Gastrocnemius medialis (tissue), 4 donors: ENCODE results near the gene ARHGAP26. TPM values are rescaled to one million over a fixed set of nuclear protein-coding genes. Genes with fewer than 3 reads are reported as not detected.
A peak's percentile ranks its signal among the peaks of the same experiment; 100 is the strongest.

Source experiments
- ATAC-seq, 2 donors: fragments of 150-250 bp; one replicate each; pipeline ENCODE4 v1.9.1; 2016
- DNase-seq, 2 donors: peaks; one replicate each; pipeline ENCODE4 v3.0.0-alpha.2; 2019
- H3K27ac ChIP-seq, 4 donors: fragments of 200-600 bp; sonication (generic); 1 replicate in 1 of 4; 2 replicates in 3 of 4; pipeline ENCODE4 v1.5.1; 2016 to 2018; ENCODE audit warnings: mild to moderate bottlenecking in 2 of 4, moderate library complexity in 1 of 4
- H3K27me3 ChIP-seq, 3 donors: fragments of 200-600 bp; sonication (generic) in 2 of 3; 1 replicate in 1 of 3; 2 replicates in 2 of 3; pipeline versions ENCODE4 v1.5.1 to v1.6.0; 2016 to 2019; ENCODE audit warnings: mild to moderate bottlenecking in 1 of 3, moderate library complexity in 1 of 3
- H3K36me3 ChIP-seq, 2 donors: fragments of 200-600 bp; sonication (generic) in 1 of 2; one replicate each; pipeline ENCODE4 v1.5.1; 2017 to 2018
- H3K4me1 ChIP-seq, 2 donors: fragments of 200-600 bp; sonication (generic) in 1 of 2; one replicate each; pipeline ENCODE4 v1.5.1; 2016 to 2017; ENCODE audit warnings: mild to moderate bottlenecking in 2 of 2
- H3K4me3 ChIP-seq, 4 donors: fragments of 200-600 bp; sonication (generic) in 3 of 4; 1 replicate in 1 of 4; 2 replicates in 3 of 4; pipeline ENCODE4 v1.5.1; 2016 to 2019; ENCODE audit warnings: mild to moderate bottlenecking in 2 of 4
- H3K9me3 ChIP-seq, 3 donors: fragments of 200-600 bp; sonication (generic) in 2 of 3; 1 replicate in 1 of 3; 2 replicates in 2 of 3; pipeline ENCODE4 v1.5.1; 2016 to 2019
- CTCF ChIP-seq, 5 experiments: fragments of 450-650 bp in 3 of 5; fragments of 200-600 bp in 2 of 5; sonication (generic) in 2 of 5; IDR thresholded peaks in 4 of 5; conservative IDR thresholded peaks in 1 of 5; 1 replicate in 4 of 5; 2 replicates in 1 of 5; pipeline ENCODE4 v1.5.1; 2016 to 2019; ENCODE audit warnings: antibody characterized with exemption in 5 of 5, mild to moderate bottlenecking in 3 of 5, moderate library complexity in 3 of 5
- POLR2A ChIP-seq, 2 donors: fragments of 450-650 bp; IDR thresholded peaks; one replicate each; pipeline ENCODE4 v1.6.1; 2017; ENCODE audit warnings: antibody characterized with exemption in 2 of 2, mild to moderate bottlenecking in 2 of 2, moderate library complexity in 2 of 2
- in situ Hi-C, 4 donors: fragments of 200-750 bp; cut with MboI; loops; one replicate each; pipeline versions ENCODE4 v1.15.0 to v1.8.0; 2017; ENCODE audit warnings: low sequenced_read_pairs in 4 of 4
- intact Hi-C: fragments of 100-400 bp; cut with DNase I; formaldehyde crosslinking; loops from one replicate; pipeline ENCODE4 v1.15.1; 2023; ENCODE audit warnings: low total_unique reads
- total RNA-seq, 4 donors: library from RNA; depleted of rRNA; stranded (reverse); fragments of >200 nt; gene quantifications; one replicate each; pipeline versions ENCODE4 v1.1.0 to v1.2.3, GENCODE V29; 2016

ARHGAP26 gene
- total RNA-seq, 4 donors from 2014 or later: 9.1 to 22.4 (median 13.4) TPM

GRCh38 chr5:143054480-143054941 is 284.3 kb downstream of the ARHGAP26 start:
- H3K4me1 ChIP-seq: peaks cover 88% of the 10 kb centered on the region in 2 donors
- no peak for TF ChIP-seq CTCF (IDR thresholded peaks at IDR 0.05 in 4 of 5, conservative IDR thresholded peaks at IDR 0.05 in 1 of 5)
- TF ChIP-seq POLR2A (IDR thresholded peaks at IDR 0.05): no peak

GRCh38 chr5:143055596-143056338 is 285.6 kb downstream of the ARHGAP26 start:
- Histone ChIP-seq H3K27me3 (no peaks in the 10 kb centered on the region), H3K36me3 (no peaks in the 10 kb centered on the region), H3K9me3 (no peaks in the 10 kb centered on the region), H3K27ac (peak overlapping the region; percentile 86 to 91 (median 88)), H3K4me1 (peaks cover 96 to 98% of the 10 kb centered on the region in 2 donors), H3K4me3 (no peak overlapping the region)
- TF ChIP-seq POLR2A (IDR thresholded peaks at IDR 0.05) (no peak), CTCF (IDR thresholded peaks at IDR 0.05 in 4 of 5, conservative IDR thresholded peaks at IDR 0.05 in 1 of 5) (no peak)
- ATAC-seq (no peak), DNase-seq (no peak)
- intact Hi-C loops (loop anchor here (2.0 kb wide), 3 partner anchors 33 to 347 kb away; partner anchors contain the start of gene NR3C1), in situ Hi-C loops (loop anchor here in 1 of 4 donors (5.0 kb wide), 1 partner anchor 87 kb away; no protein-coding TSS in a partner anchor)

More at GRCh38 chr5:143054480-143054941, 284.3 kb downstream of the ARHGAP26 start:
- Histone ChIP-seq H3K27me3 (no peaks in the 10 kb centered on the region), H3K4me3 (no peak overlapping the region), H3K27ac (peak overlapping the region; percentile 20 to 91 (median 86)), H3K9me3 (no peaks in the 10 kb centered on the region), H3K36me3 (no peaks in the 10 kb centered on the region)
- ATAC-seq (no peak), DNase-seq (no peak)
- in situ Hi-C loops: no loop called here
- intact Hi-C loops: no loop called here

- in situ Hi-C loops: loop anchor here in 1 of 4 donors (5.0 kb wide), 1 partner anchor 86 kb away; no protein-coding TSS in a partner anchor
- peaks cover 96 to 98% of the 10 kb centered on the region in 2 donors for H3K4me1 ChIP-seq
These were observed 286.1 kb downstream of the ARHGAP26 start for GRCh38 chr5:143056339-143056704.

More at GRCh38 chr5:143056339-143056704, 286.1 kb downstream of the ARHGAP26 start:
- no peaks in the 10 kb centered on the region for H3K36me3 ChIP-seq
- no peak for TF ChIP-seq POLR2A (IDR thresholded peaks at IDR 0.05)
- TF ChIP-seq CTCF (IDR thresholded peaks at IDR 0.05 in 4 of 5, conservative IDR thresholded peaks at IDR 0.05 in 1 of 5): no peak
- ATAC-seq (peak in 1 of 2 donors; percentile 12), DNase-seq (no peak)
- no peaks in the 10 kb centered on the region for H3K27me3 ChIP-seq
- H3K4me3 ChIP-seq: peak overlapping the region in 2 of 4 donors; percentile 5 to 15
- H3K9me3 ChIP-seq: no peaks in the 10 kb centered on the region
- intact Hi-C loops: loop anchor here (2.0 kb wide), 3 partner anchors 34 to 346 kb away; partner anchors contain the start of gene NR3C1
- peak overlapping the region; percentile 86 to 91 (median 88) for H3K27ac ChIP-seq
